KMS-11 (cell line): ENCODE results near the gene DZIP3.

Experiments used
- H2AFZ ChIP-seq: fragments of 200-600 bp; sonication (generic); 2 replicates; pipeline ENCODE4 v1.6.1; 2016; ENCODE audit warnings: antibody characterized with exemption, mixed run types, low read depth
- H3K27ac ChIP-seq: fragments of 200-600 bp; sonication (generic); 2 replicates; pipeline ENCODE4 v1.6.1; 2016; ENCODE audit warnings: mild to moderate bottlenecking, mixed run types
- H3K27me3 ChIP-seq: fragments of 200-600 bp; sonication (generic); 2 replicates; pipeline ENCODE4 v1.6.1; 2017; ENCODE audit warnings: mild to moderate bottlenecking, low read depth, mixed run types, moderate library complexity; ENCODE audit not compliant: insufficient read depth
- H3K36me3 ChIP-seq: fragments of 200-600 bp; sonication (generic); 2 replicates; pipeline ENCODE4 v1.6.1; 2017; ENCODE audit warnings: mild to moderate bottlenecking, mixed run types; ENCODE audit not compliant: insufficient read depth
- H3K4me1 ChIP-seq: fragments of 200-600 bp; sonication (generic); 2 replicates; pipeline ENCODE4 v1.6.1; 2016; ENCODE audit warnings: mild to moderate bottlenecking, low read depth, mixed run types; ENCODE audit not compliant: poor library complexity, severe bottlenecking
- H3K4me2 ChIP-seq: fragments of 200-600 bp; sonication (generic); 2 replicates; pipeline ENCODE4 v1.7.0; 2016; ENCODE audit warnings: mild to moderate bottlenecking, mixed run types
- H3K4me3 ChIP-seq: fragments of 200-600 bp; sonication (generic); IDR thresholded peaks from 2 replicates; pipeline ENCODE4 v1.6.1; 2017; ENCODE audit warnings: low read depth, low read length, mixed read lengths; ENCODE audit not compliant: insufficient read depth
- H3K79me2 ChIP-seq: fragments of 200-600 bp; sonication (generic); 2 replicates; pipeline ENCODE4 v1.6.1; 2016; ENCODE audit warnings: low read depth, mixed run types; ENCODE audit not compliant: insufficient read depth
- H3K9ac ChIP-seq: fragments of 200-600 bp; sonication (generic); 2 replicates; pipeline ENCODE4 v1.6.1; 2016; ENCODE audit warnings: mild to moderate bottlenecking, mixed run types
- H4K20me1 ChIP-seq: fragments of 200-600 bp; sonication (generic); 2 replicates; pipeline ENCODE4 v1.6.1; 2016; ENCODE audit warnings: mild to moderate bottlenecking, mixed run types; ENCODE audit not compliant: insufficient read depth
- TF ChIP-seq, protein P1 (sequence below): fragments of 200-600 bp; sonication (generic); conservative IDR thresholded peaks from 2 replicates; pipeline ENCODE4 v1.6.1; 2017; ENCODE audit warnings: low read depth, mild to moderate bottlenecking, antibody characterized with exemption, low read length, moderate library complexity, mixed read lengths

DZIP3 gene, protein sequence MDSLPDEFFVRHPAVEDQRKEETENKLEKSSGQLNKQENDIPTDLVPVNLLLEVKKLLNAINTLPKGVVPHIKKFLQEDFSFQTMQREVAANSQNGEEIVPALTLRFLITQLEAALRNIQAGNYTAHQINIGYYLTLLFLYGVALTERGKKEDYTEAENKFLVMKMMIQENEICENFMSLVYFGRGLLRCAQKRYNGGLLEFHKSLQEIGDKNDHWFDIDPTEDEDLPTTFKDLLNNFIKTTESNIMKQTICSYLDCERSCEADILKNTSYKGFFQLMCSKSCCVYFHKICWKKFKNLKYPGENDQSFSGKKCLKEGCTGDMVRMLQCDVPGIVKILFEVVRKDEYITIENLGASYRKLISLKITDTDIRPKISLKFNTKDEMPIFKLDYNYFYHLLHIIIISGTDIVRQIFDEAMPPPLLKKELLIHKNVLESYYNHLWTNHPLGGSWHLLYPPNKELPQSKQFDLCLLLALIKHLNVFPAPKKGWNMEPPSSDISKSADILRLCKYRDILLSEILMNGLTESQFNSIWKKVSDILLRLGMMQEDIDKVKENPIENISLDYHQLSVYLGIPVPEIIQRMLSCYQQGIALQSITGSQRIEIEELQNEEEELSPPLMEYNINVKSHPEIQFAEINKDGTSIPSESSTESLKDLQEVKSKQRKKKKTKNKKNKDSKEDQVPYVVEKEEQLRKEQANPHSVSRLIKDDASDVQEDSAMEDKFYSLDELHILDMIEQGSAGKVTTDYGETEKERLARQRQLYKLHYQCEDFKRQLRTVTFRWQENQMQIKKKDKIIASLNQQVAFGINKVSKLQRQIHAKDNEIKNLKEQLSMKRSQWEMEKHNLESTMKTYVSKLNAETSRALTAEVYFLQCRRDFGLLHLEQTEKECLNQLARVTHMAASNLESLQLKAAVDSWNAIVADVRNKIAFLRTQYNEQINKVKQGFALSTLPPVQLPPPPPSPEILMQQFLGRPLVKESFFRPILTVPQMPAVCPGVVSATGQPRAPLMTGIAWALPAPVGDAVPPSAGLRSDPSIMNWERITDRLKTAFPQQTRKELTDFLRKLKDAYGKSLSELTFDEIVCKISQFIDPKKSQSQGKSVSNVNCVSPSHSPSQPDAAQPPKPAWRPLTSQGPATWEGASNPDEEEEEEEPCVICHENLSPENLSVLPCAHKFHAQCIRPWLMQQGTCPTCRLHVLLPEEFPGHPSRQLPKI

DNA sequence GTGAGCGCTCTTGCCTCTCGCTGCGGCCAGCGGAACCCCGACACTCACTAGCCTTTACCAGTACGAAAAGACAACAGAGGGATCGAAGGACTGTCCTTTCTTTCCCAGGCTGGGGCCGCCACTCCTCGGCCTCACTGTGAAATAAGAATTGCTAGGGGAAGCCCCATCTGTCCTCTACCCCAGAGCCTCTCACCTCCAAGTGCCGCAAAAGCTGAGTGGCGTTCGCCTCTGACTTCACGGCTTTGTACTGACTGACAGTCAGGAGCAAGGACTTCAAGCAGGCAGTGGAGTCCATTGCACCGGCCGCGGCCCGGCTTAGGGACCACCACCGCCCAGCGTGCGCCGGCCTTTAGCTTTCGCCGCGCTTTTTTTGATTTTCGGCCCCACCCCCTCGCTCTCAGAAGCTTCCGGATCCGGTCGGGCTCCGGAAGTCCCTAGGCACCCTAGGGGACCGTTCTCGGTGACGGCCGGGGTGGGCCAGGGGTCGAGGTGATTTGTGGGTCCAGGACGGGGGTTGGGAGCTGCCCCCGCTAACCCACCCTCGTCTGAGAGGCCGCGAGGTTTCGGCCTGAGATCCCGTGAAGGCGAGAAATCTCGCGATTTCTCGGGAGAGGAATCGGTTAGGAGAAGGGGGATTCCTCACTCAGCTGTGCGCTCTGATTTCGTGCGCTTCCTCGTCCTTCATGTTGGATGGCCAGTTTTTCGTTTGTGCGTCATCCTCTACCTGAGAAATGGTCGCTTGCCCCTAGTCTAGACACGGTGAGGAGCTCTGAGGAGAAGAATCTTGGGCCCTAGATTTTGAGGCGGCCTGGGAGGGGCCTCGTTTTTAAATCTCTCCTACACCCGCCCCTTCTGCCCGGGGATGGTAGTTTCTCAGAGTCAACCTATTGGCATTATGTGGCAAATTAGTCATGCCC lies at the start of gene DZIP3, which contains the start of gene CIP2A:
DZIP3 (plus strand) TSS at position 642 of the 917 bp plus-strand sequence. CDS start 15,685 bp downstream, outside the sequence.
CIP2A (minus strand) TSS at position 358 of the 917 bp plus-strand sequence; CDS start at position 295, 63 bp downstream.
- Histone ChIP-seq H3K27me3 (no peaks in the 10 kb centered on the region), H3K27ac (peak within 1 kb of the TSS; percentile 90), H3K4me3 (peak within 1 kb of the TSS; percentile 60)

DNA sequence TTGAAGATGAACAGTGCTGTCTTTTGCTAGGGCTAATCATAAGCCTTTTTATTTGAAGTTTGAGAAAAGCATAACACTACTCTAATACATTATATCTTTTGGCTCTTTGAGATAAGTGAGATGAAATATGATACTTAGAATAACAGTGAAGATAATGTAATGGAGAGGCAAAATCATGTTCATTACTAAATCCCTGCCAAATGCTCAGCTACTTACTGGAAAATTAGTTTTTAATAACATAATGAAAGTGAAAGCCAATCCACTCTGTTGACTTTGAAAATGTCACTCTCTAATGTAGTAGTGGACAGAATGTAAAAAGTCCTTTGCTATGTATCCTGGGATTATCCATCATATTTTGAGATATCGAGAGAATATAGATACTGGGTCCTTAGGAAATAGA lies 43.3 kb upstream of the DZIP3 start:
- H3K27ac ChIP-seq: no peak overlapping the region
- no peak overlapping the region for H3K4me3 ChIP-seq
- no peaks in the 10 kb centered on the region for H4K20me1 ChIP-seq
- H3K36me3 ChIP-seq: no peaks in the 10 kb centered on the region
- no peak overlapping the region for H3K9ac ChIP-seq
- no peak overlapping the region for H2AFZ ChIP-seq
- H3K27me3 ChIP-seq: no peaks in the 10 kb centered on the region
- no peak overlapping the region for H3K4me2 ChIP-seq
- no peaks in the 10 kb centered on the region for H3K79me2 ChIP-seq
- H3K4me1 ChIP-seq: no peaks in the 10 kb centered on the region
- TF ChIP-seq, protein P1, sequence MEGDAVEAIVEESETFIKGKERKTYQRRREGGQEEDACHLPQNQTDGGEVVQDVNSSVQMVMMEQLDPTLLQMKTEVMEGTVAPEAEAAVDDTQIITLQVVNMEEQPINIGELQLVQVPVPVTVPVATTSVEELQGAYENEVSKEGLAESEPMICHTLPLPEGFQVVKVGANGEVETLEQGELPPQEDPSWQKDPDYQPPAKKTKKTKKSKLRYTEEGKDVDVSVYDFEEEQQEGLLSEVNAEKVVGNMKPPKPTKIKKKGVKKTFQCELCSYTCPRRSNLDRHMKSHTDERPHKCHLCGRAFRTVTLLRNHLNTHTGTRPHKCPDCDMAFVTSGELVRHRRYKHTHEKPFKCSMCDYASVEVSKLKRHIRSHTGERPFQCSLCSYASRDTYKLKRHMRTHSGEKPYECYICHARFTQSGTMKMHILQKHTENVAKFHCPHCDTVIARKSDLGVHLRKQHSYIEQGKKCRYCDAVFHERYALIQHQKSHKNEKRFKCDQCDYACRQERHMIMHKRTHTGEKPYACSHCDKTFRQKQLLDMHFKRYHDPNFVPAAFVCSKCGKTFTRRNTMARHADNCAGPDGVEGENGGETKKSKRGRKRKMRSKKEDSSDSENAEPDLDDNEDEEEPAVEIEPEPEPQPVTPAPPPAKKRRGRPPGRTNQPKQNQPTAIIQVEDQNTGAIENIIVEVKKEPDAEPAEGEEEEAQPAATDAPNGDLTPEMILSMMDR: no peak

More for the DNA sequence above, at the start of gene DZIP3, which contains the start of gene CIP2A:
- peaks cover 4% of the 10 kb centered on the region; the same call in 1 of the 2 replicates for H4K20me1 ChIP-seq
- H3K79me2 ChIP-seq: peaks cover 47% of the 10 kb centered on the region
- peak within 1 kb of the TSS; percentile 63 for H3K4me2 ChIP-seq
- peaks cover 35% of the 10 kb centered on the region for H3K4me1 ChIP-seq
- peak within 1 kb of the TSS; percentile 91 for H3K9ac ChIP-seq
- TF ChIP-seq, protein P1: no peak
- peak within 1 kb of the TSS; percentile 93 for H2AFZ ChIP-seq
- peaks cover under 1% of the 10 kb centered on the region for H3K36me3 ChIP-seq

DNA sequence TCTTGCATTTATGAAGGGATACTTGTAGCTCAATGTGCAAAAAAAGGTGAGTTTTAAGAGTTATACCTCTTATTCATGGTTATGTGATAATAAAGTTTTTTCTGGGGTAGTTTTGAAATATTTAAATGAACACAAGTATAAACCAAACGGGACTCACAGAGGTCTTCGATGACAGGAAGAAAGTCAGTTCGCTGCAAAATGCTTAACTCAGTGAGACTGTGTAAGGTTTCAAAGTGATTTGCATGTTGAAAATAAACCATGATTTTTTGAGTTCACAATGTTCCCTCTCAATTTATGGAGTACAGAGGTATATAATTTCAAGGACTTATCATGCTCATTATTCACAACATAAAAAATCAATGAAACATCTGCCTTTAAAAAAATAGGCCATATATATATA lies 42.8 kb upstream of the DZIP3 start:
- H3K27me3 ChIP-seq: no peaks in the 10 kb centered on the region

More for the DNA sequence above, 42.8 kb upstream of the DZIP3 start:
- Histone ChIP-seq H3K4me2 (no peak overlapping the region), H3K79me2 (no peaks in the 10 kb centered on the region), H4K20me1 (no peaks in the 10 kb centered on the region), H2AFZ (no peak overlapping the region), H3K4me3 (no peak overlapping the region), H3K4me1 (no peaks in the 10 kb centered on the region), H3K27ac (no peak overlapping the region), H3K36me3 (no peaks in the 10 kb centered on the region), H3K9ac (no peak overlapping the region)
- TF ChIP-seq, protein P1: no peak
